H1 (cell line): ENCODE results near the gene EFCAB8. TPM values are rescaled to one million over a fixed set of nuclear protein-coding genes. Genes with fewer than 3 reads are reported as not detected.

Source experiments
- CTCF ChIA-PET: fragments of 300-600 bp; sonication (Branson Sonifier 250); formaldehyde crosslinking; loops from one replicate; lab custom pipeline; 2021; ENCODE audit not compliant: partially characterized antibody; lab: Charles Lee
- POLR2A ChIA-PET: fragments of 300-600 bp; sonication (Branson Sonifier 250); formaldehyde crosslinking; loops from one replicate; lab custom pipeline; 2021; ENCODE audit warnings: inconsistent platforms; ENCODE audit not compliant: partially characterized antibody; lab: Charles Lee
- DNase-seq, 2 experiments: peaks; one replicate each; pipeline versions ENCODE4 v3.0.0 to v3.0.0-alpha.2; 2010 to 2022; ENCODE audit warnings: low spot score in 2 of 2, low read depth in 1 of 2, mixed read lengths in 1 of 2
- FAIRE-seq: peaks from 2 replicates; lab custom pipeline; 2011; peaks lifted over from hg19 to GRCh38; lab: Jason Lieb, UNC
- H2AFZ ChIP-seq: 2 replicates; pipeline ENCODE4 v1.8.1; 2012; ENCODE audit warnings: low read length, inconsistent platforms
- H2AK5ac ChIP-seq: 2 replicates; pipeline ENCODE4 v1.6.1; 2013; ENCODE audit warnings: low read depth, low read length
- H2BK120ac ChIP-seq: replicated peaks from 2 replicates; pipeline ENCODE3; 2013; ENCODE audit warnings: low read depth, low read length, inconsistent platforms
- H2BK12ac ChIP-seq: 2 replicates; pipeline ENCODE4 v1.6.1; 2013; ENCODE audit warnings: low read depth, low read length
- H2BK15ac ChIP-seq: 2 replicates; pipeline ENCODE4 v1.6.1; 2013; ENCODE audit warnings: low read length
- H2BK20ac ChIP-seq: 2 replicates; pipeline ENCODE4 v1.6.1; 2013; ENCODE audit warnings: low read length
- H2BK5ac ChIP-seq: 2 replicates; pipeline ENCODE4 v1.6.1; 2013; ENCODE audit warnings: low read depth, low read length
- H3K14ac ChIP-seq: 2 replicates; pipeline ENCODE4 v1.6.1; 2013; ENCODE audit warnings: inconsistent platforms; ENCODE audit not compliant: insufficient read length
- H3K18ac ChIP-seq: 2 replicates; pipeline ENCODE4 v1.6.1; 2013; ENCODE audit warnings: low read length; ENCODE audit errors: extremely low read depth
- H3K23ac ChIP-seq: 2 replicates; pipeline ENCODE4 v1.6.1; 2013; ENCODE audit warnings: inconsistent platforms; ENCODE audit not compliant: insufficient read length
- H3K23me2 ChIP-seq: 2 replicates; pipeline ENCODE4 v1.6.1; 2013; ENCODE audit warnings: low read depth, low read length
- H3K27ac ChIP-seq: 2 replicates; pipeline ENCODE4 v1.6.1; 2011; ENCODE audit warnings: low read depth, low read length, inconsistent platforms
- H3K27me3 ChIP-seq, 4 experiments: replicated peaks in 1 of 4; 1 replicate in 1 of 4; 2 replicates in 3 of 4; pipeline versions ENCODE4 v1.6.1 to v1.8.1; 2011 to 2013; ENCODE audit warnings: low read length in 3 of 4, mild to moderate bottlenecking in 3 of 4, inconsistent platforms in 2 of 4, mixed read lengths in 2 of 4, moderate library complexity in 1 of 4; ENCODE audit not compliant: control insufficient read depth in 3 of 4, insufficient read depth in 3 of 4; ENCODE audit errors: extremely low read depth in 1 of 4
- H3K36me3 ChIP-seq, 4 experiments: 2 replicates each; pipeline versions ENCODE4 v1.6.1 to v1.8.1; 2011 to 2013; ENCODE audit warnings: mild to moderate bottlenecking in 4 of 4, low read length in 3 of 4, moderate library complexity in 2 of 4, control low read depth in 1 of 4, inconsistent platforms in 1 of 4; ENCODE audit not compliant: insufficient read depth in 4 of 4, control insufficient read depth in 2 of 4
- H3K4ac ChIP-seq: replicated peaks from 2 replicates; pipeline ENCODE3; 2013; ENCODE audit warnings: low read length, low read depth, mixed read lengths, inconsistent platforms; ENCODE audit not compliant: insufficient read length
- H3K4me1 ChIP-seq, 4 experiments: replicated peaks in 1 of 4; 1 replicate in 1 of 4; 2 replicates in 3 of 4; pipeline versions ENCODE4 v1.6.1 to v1.8.1; 2011 to 2013; ENCODE audit warnings: low read length in 3 of 4, inconsistent platforms in 2 of 4, mixed read lengths in 1 of 4; ENCODE audit not compliant: insufficient read depth in 4 of 4, control insufficient read depth in 3 of 4
- H3K4me2 ChIP-seq, 2 experiments: 2 replicates each; pipeline versions ENCODE4 v1.6.1 to v1.8.1; 2011 to 2013; ENCODE audit warnings: low read depth in 2 of 2, low read length in 2 of 2, control low read depth in 1 of 2, inconsistent platforms in 1 of 2, mild to moderate bottlenecking in 1 of 2; ENCODE audit not compliant: insufficient read depth in 1 of 2
- H3K4me3 ChIP-seq, 4 experiments: fragments of 200-600, 300-600 bp in 1 of 4; sonication (generic), shearing (Covaris generic), sonication (Bioruptor Twin) in 1 of 4; 2 replicates each; pipeline versions ENCODE4 v1.5.1 to v1.8.1; 2011 to 2016; ENCODE audit warnings: low read length in 4 of 4, low read depth in 3 of 4, control low read depth in 2 of 4, inconsistent platforms in 2 of 4, mild to moderate bottlenecking in 2 of 4, mixed read lengths in 1 of 4, moderate library complexity in 1 of 4; ENCODE audit not compliant: insufficient read depth in 2 of 4; ENCODE audit errors: extremely low read depth in 1 of 4
- H3K56ac ChIP-seq: replicated peaks from 2 replicates; pipeline ENCODE3; 2013; ENCODE audit warnings: low read depth, mild to moderate bottlenecking, mixed read lengths, low read length, inconsistent platforms; ENCODE audit not compliant: insufficient read length
- H3K79me1 ChIP-seq: 2 replicates; pipeline ENCODE4 v1.6.1; 2013; ENCODE audit warnings: low read depth, low read length, control low read depth
- H3K79me2 ChIP-seq, 2 experiments: 2 replicates each; pipeline versions ENCODE4 v1.6.1 to v1.8.1; 2012 to 2013; ENCODE audit warnings: low read length in 2 of 2, mild to moderate bottlenecking in 2 of 2, inconsistent platforms in 1 of 2; ENCODE audit not compliant: insufficient read depth in 2 of 2, control insufficient read depth in 1 of 2
- H3K9ac ChIP-seq, 4 experiments: replicated peaks in 1 of 4; 1 replicate in 1 of 4; 2 replicates in 3 of 4; pipeline versions ENCODE4 v1.6.1 to v1.8.1; 2011 to 2013; ENCODE audit warnings: low read depth in 3 of 4, low read length in 3 of 4, control low read depth in 2 of 4, mild to moderate bottlenecking in 2 of 4, moderate library complexity in 2 of 4, inconsistent platforms in 1 of 4; ENCODE audit errors: extremely low read depth in 1 of 4
- H3K9me3 ChIP-seq, 2 experiments: 2 replicates each; pipeline versions ENCODE4 v1.6.1 to v1.8.1; 2012 to 2013; ENCODE audit warnings: mild to moderate bottlenecking in 2 of 2, moderate library complexity in 2 of 2, control low read depth in 1 of 2, inconsistent platforms in 1 of 2, low read depth in 1 of 2, low read length in 1 of 2, mixed read lengths in 1 of 2; ENCODE audit not compliant: insufficient read depth in 2 of 2
- H4K20me1 ChIP-seq, 2 experiments: replicated peaks in 1 of 2; 2 replicates each; pipeline versions ENCODE3 to v1.8.1; 2011 to 2013; ENCODE audit warnings: inconsistent platforms in 2 of 2, low read length in 2 of 2, mild to moderate bottlenecking in 1 of 2; ENCODE audit not compliant: insufficient read depth in 2 of 2, control insufficient read depth in 1 of 2
- H4K5ac ChIP-seq: 2 replicates; pipeline ENCODE4 v1.6.1; 2013; ENCODE audit warnings: low read length, low read depth, mixed read lengths, inconsistent platforms; ENCODE audit not compliant: insufficient read length
- H4K8ac ChIP-seq: 2 replicates; pipeline ENCODE4 v1.8.0; 2013; ENCODE audit warnings: mild to moderate bottlenecking, moderate library complexity, low read length, inconsistent platforms; ENCODE audit not compliant: insufficient read depth; ENCODE audit errors: extremely low read depth
- H4K91ac ChIP-seq: replicated peaks from 2 replicates; pipeline ENCODE3; 2013; ENCODE audit warnings: low read length, mixed read lengths, inconsistent platforms; ENCODE audit not compliant: insufficient read length
- HDAC2 ChIP-seq, 2 experiments: fragments of 300-600 bp in 1 of 2; sonication (generic) in 1 of 2; IDR thresholded peaks; 2 replicates each; pipeline ENCODE4 v1.6.1; 2011 to 2012; ENCODE audit warnings: low read depth in 2 of 2, low read length in 2 of 2, mild to moderate bottlenecking in 2 of 2, moderate library complexity in 2 of 2, borderline replicate concordance in 1 of 2, inconsistent platforms in 1 of 2
- KDM1A ChIP-seq: fragments of 200-600, 300-600 bp; sonication (generic); IDR thresholded peaks from 2 replicates; pipeline ENCODE4 v1.7.1; 2016; ENCODE audit warnings: mild to moderate bottlenecking, low read length, borderline replicate concordance
- KDM4A ChIP-seq: IDR thresholded peaks from one replicate; pipeline ENCODE4 v1.7.1; 2012; ENCODE audit warnings: low read depth, mild to moderate bottlenecking, moderate library complexity, low read length, inconsistent platforms; ENCODE audit not compliant: severe bottlenecking
- RXRA ChIP-seq: IDR thresholded peaks from 2 replicates; pipeline ENCODE4 v1.6.1; 2011; ENCODE audit warnings: low read depth, mild to moderate bottlenecking, low read length, moderate library complexity; ENCODE audit not compliant: insufficient read depth
- SP4 ChIP-seq: IDR thresholded peaks from 2 replicates; pipeline ENCODE4 v1.6.1; 2012; ENCODE audit warnings: low read length, inconsistent platforms
- SRF ChIP-seq: IDR thresholded peaks from 2 replicates; pipeline ENCODE4 v1.6.1; 2011; ENCODE audit warnings: mild to moderate bottlenecking, low read depth, low read length, moderate library complexity
- ZNF274 ChIP-seq: IDR thresholded peaks from 2 replicates; pipeline ENCODE4 v1.7.0; 2012; ENCODE audit warnings: low read length, borderline replicate concordance; ENCODE audit errors: extremely low read depth
- WGBS, 2 experiments: shearing (Covaris generic) in 1 of 2; methylation state at CpG; one replicate each; pipeline versions ENCODE4 v1.1.6 to v1.1.7; 2013 to 2015; ENCODE audit warnings: low lambda C conversion rate in 2 of 2, mixed read lengths in 2 of 2, inconsistent platforms in 1 of 2, low coverage in 1 of 2, missing lambda C conversion rate in 1 of 2; ENCODE audit not compliant: insufficient replicate concordance in 2 of 2, insufficient coverage in 1 of 2, insufficient read length in 1 of 2; ENCODE audit errors: extremely low coverage in 1 of 2, missing lambda C conversion rate in 1 of 2; 5-methylcytosine and 5-hydroxymethylcytosine counted together
- polyA plus RNA-seq, 7 experiments: library from polyadenylated mRNA; depleted of rRNA in 3 of 7; stranded (reverse) in 5 of 7; unstranded in 2 of 7; fragments of >200 nt in 5 of 7; fragments of 200-250 nt in 2 of 7; gene quantifications; 1 replicate in 5 of 7; 2 replicates in 1 of 7; 4 replicates in 1 of 7; pipeline versions ENCODE4 v1.2.1 to v1.2.3, GENCODE V29; 2011 to 2013; ENCODE audit warnings: missing spikeins in 2 of 7, mixed read lengths in 2 of 7
- total RNA-seq: library from RNA; stranded (reverse); fragmentation: NEBNext Ultra II Directional; extraction: Animal tissue kit (Norgen Biotek cat#: 25700); gene quantifications from 2 replicates; pipeline ENCODE4 v1.2.1, GENCODE V29; 2021
- TF ChIP-seq, protein P1 (sequence below): IDR thresholded peaks from 2 replicates; pipeline ENCODE4 v1.6.1; 2012; ENCODE audit warnings: inconsistent platforms
- TF ChIP-seq, protein P2 (sequence below), 3 experiments: IDR thresholded peaks; 1 replicate in 2 of 3; 2 replicates in 1 of 3; pipeline versions ENCODE4 v1.5.1 to v1.6.1; 2011; ENCODE audit warnings: low read length in 3 of 3, mild to moderate bottlenecking in 3 of 3, inconsistent platforms in 2 of 3, low read depth in 1 of 3, moderate library complexity in 1 of 3; ENCODE audit not compliant: insufficient read depth in 1 of 3; ENCODE audit errors: control extremely low read depth in 1 of 3
- TF ChIP-seq, protein P3 (sequence below): IDR thresholded peaks from 2 replicates; pipeline ENCODE4 v1.6.1; 2012; ENCODE audit warnings: inconsistent platforms

Gene EFCAB8
- total and polyA plus RNA-seq, 2 of the 8 experiments (the other 6 are each of a cell fraction or from before 2014, with no cell fraction given), result 0.06 to 0.20 TPM

DNA sequence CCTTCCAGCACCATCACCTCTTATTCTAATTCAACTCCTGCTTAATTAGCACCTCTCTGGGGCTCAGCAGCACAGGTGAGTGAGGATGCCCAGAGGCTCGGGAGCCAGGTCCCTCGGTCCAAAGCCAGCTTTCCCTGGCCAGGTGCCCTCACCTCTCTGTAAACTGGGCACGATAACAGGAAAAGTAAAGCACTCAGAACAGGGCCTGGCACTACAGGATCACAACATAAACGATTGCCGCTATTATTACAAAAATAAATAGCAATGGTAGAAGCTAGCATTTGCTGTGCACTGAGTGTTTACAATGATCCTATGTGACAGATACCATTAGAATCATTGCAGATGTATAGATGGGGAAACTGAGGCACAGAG is 151.4 kb downstream of the EFCAB8 start:
- POLR2A ChIA-PET, result no interaction called here
- DNase-seq (no peak), FAIRE-seq (no peak)
- H3K4me3 ChIP-seq, result no peak overlapping the region
- CTCF ChIA-PET, result interaction anchor here (0.9 to 2.0 kb wide), 3 partner anchors 15 to 108 kb away, joined by 3 to 5 read pairs (median 4); no protein-coding TSS in a partner anchor
- no peak overlapping the region for H3K9ac ChIP-seq
- H2BK15ac ChIP-seq, result no peak overlapping the region
- no peak overlapping the region for H3K4me2 ChIP-seq
- no peak overlapping the region for H2BK12ac ChIP-seq
- no peaks in the 10 kb centered on the region for H3K79me1 ChIP-seq
- no peak overlapping the region for H3K27ac ChIP-seq
- H3K18ac ChIP-seq, result no peak overlapping the region
- no peak overlapping the region for H2BK20ac ChIP-seq
- H3K79me2 ChIP-seq, result no peaks in the 10 kb centered on the region
- no peak overlapping the region for H2BK120ac ChIP-seq
- no peaks in the 10 kb centered on the region for H4K20me1 ChIP-seq
- H4K8ac ChIP-seq, result no peak overlapping the region; the same call in 1 of the 2 replicates
- H3K9me3 ChIP-seq, result 0 out of 4 replicates have a peak, but pooled peaks cover 0 to 2% of the 10 kb centered on the region in 2 experiments
- no peak overlapping the region for H2BK5ac ChIP-seq
- H4K91ac ChIP-seq, result no peak overlapping the region
- H3K23me2 ChIP-seq, result no peaks in the 10 kb centered on the region
- H3K56ac ChIP-seq, result no peak overlapping the region
- H2AK5ac ChIP-seq, result no peak overlapping the region
- H2AFZ ChIP-seq, result no peak overlapping the region
- no peak overlapping the region for H3K23ac ChIP-seq
- no peaks in the 10 kb centered on the region for H3K27me3 ChIP-seq
- H4K5ac ChIP-seq, result no peak overlapping the region
- WGBS, 2 experiments, result 84% methylated on average over 5 of the region's 5 CpGs; no CpG with 5 or more reads in 1 of the 2 experiments
- no peaks in the 10 kb centered on the region for H3K36me3 ChIP-seq
- H3K4me1 ChIP-seq, result peaks cover 0 to 10% (median 0%) of the 10 kb centered on the region in 4 experiments; a peak in 2 of 7 replicates
- H3K4ac ChIP-seq, result no peak overlapping the region
- no peak overlapping the region for H3K14ac ChIP-seq
- TF ChIP-seq, protein P1, sequence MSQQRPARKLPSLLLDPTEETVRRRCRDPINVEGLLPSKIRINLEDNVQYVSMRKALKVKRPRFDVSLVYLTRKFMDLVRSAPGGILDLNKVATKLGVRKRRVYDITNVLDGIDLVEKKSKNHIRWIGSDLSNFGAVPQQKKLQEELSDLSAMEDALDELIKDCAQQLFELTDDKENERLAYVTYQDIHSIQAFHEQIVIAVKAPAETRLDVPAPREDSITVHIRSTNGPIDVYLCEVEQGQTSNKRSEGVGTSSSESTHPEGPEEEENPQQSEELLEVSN, result no peak
- TF ChIP-seq, protein P2, sequence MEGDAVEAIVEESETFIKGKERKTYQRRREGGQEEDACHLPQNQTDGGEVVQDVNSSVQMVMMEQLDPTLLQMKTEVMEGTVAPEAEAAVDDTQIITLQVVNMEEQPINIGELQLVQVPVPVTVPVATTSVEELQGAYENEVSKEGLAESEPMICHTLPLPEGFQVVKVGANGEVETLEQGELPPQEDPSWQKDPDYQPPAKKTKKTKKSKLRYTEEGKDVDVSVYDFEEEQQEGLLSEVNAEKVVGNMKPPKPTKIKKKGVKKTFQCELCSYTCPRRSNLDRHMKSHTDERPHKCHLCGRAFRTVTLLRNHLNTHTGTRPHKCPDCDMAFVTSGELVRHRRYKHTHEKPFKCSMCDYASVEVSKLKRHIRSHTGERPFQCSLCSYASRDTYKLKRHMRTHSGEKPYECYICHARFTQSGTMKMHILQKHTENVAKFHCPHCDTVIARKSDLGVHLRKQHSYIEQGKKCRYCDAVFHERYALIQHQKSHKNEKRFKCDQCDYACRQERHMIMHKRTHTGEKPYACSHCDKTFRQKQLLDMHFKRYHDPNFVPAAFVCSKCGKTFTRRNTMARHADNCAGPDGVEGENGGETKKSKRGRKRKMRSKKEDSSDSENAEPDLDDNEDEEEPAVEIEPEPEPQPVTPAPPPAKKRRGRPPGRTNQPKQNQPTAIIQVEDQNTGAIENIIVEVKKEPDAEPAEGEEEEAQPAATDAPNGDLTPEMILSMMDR (IDR thresholded peaks at IDR 0.05; ENCODE audit: control extremely low read depth in 1 of 3, insufficient read depth in 1 of 3, low read depth in 1 of 3, low read length in 3 of 3), result no peak
- TF ChIP-seq, protein P3, sequence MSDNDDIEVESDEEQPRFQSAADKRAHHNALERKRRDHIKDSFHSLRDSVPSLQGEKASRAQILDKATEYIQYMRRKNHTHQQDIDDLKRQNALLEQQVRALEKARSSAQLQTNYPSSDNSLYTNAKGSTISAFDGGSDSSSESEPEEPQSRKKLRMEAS, result no peak
- no peak for TF ChIP-seq KDM1A
- TF ChIP-seq HDAC2 (IDR thresholded peaks at IDR 0.05; ENCODE audit: borderline replicate concordance in 1 of 2, low read depth in 2 of 2, low read length in 2 of 2), result no peak
- TF ChIP-seq SRF, result no peak
- TF ChIP-seq ZNF274, result no peak
- no peak for TF ChIP-seq RXRA
- TF ChIP-seq SP4, result no peak
- no peak for TF ChIP-seq KDM4A
